ENCODE data around the gene TWIST1.

DNA sequence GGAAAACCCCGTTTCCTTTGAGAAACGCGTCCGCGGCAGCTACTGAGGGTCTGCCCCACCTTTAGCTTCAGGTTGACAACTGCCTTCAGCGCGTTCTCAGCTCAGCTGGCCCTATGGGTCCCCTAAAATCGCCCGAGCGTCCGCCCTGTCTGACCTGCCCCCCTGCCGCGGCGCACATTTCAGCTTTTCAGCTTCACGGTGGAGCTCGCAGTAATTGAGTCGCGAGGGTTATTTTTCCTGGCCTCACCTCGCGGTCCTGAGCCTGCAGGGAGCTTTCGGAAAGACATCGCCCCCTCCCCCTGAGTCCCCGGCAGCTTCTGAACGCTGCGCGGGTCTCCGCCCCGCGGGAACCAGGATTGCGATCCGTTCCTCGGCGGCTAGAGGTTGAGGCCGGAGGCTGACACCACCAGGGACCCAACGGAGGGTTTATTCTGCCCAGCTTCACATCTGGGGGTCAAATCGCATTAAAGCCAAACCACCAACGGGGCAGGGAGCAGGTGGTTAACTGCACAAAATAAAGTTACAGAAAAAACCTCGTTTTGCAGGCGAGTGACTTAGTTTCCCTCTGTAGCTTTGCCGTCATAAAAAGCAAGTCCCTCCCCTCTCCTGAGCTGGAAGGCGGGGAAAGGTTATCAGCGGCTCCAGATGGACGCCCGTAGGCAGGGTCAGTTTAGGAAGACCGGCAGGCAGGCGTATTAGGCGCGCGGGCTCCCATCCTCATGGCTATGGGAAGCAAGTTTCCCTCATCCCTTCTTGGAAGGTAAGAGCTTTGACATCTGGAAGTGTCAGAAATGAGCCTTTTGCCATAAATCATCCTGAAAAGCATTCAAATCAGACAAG lies 11.0 kb downstream of the TWIST1 start:
- TF ChIP-seq, protein P1, sequence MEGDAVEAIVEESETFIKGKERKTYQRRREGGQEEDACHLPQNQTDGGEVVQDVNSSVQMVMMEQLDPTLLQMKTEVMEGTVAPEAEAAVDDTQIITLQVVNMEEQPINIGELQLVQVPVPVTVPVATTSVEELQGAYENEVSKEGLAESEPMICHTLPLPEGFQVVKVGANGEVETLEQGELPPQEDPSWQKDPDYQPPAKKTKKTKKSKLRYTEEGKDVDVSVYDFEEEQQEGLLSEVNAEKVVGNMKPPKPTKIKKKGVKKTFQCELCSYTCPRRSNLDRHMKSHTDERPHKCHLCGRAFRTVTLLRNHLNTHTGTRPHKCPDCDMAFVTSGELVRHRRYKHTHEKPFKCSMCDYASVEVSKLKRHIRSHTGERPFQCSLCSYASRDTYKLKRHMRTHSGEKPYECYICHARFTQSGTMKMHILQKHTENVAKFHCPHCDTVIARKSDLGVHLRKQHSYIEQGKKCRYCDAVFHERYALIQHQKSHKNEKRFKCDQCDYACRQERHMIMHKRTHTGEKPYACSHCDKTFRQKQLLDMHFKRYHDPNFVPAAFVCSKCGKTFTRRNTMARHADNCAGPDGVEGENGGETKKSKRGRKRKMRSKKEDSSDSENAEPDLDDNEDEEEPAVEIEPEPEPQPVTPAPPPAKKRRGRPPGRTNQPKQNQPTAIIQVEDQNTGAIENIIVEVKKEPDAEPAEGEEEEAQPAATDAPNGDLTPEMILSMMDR (IDR thresholded peaks at IDR 0.05; ENCODE audit: low read length), result no peak
- TF ChIP-seq EZH2 (IDR thresholded peaks at IDR 0.05; ENCODE audit: borderline replicate concordance, low read length), result no peak

Data from OCI-LY1 (cell line).